Effector memory CD8-positive, alpha-beta T cell (primary cell): ENCODE data around the gene WDR43.

Experiments
- ATAC-seq: fragments of 150-1000 bp; cut with Tn5 transposase; replicated peaks from 2 replicates; pipeline ENCODE4 v1.10.0; 2021; ENCODE audit warnings: mild to moderate bottlenecking, moderate library complexity
- DNase-seq, 3 experiments: peaks; one replicate each; pipeline ENCODE4 v3.0.0; 2021
- H3K27ac Mint-ChIP-seq, 2 donors: one replicate each; pipeline ENCODE4 v1.8.0; 2022; ENCODE audit warnings: mild to moderate bottlenecking in 2 of 2, mixed read lengths in 2 of 2, moderate library complexity in 2 of 2
- H3K27me3 Mint-ChIP-seq, 2 donors: one replicate each; pipeline ENCODE4 v1.8.0; 2022; ENCODE audit warnings: mixed read lengths in 2 of 2
- H3K36me3 Mint-ChIP-seq: one replicate; pipeline ENCODE4 v1.8.0; 2022; ENCODE audit warnings: mild to moderate bottlenecking, moderate library complexity, mixed read lengths; ENCODE audit not compliant: insufficient read depth
- H3K4me1 Mint-ChIP-seq, 2 donors: one replicate each; pipeline ENCODE4 v1.8.0; 2022; ENCODE audit warnings: low read depth in 2 of 2, mixed read lengths in 2 of 2
- H3K4me3 Mint-ChIP-seq, 2 donors: one replicate each; pipeline ENCODE4 v1.8.0; 2022; ENCODE audit warnings: mild to moderate bottlenecking in 2 of 2, mixed read lengths in 2 of 2, moderate library complexity in 2 of 2
- H3K9me3 Mint-ChIP-seq, 2 donors: one replicate each; pipeline ENCODE4 v1.8.0; 2022; ENCODE audit warnings: mixed read lengths in 2 of 2
- total RNA-seq, 9 experiments: gene quantifications; one replicate each; lab custom pipeline; 2026; lab: John Stamatoyannopoulos, UW

WDR43 gene
- total RNA-seq, result 67.7 to 549 (median 128) reads per million in 9 experiments

- Mint-ChIP-seq H3K36me3 (peaks cover 14% of the 10 kb centered on the region), H3K27me3 (no peaks in the 10 kb centered on the region), H3K4me3 (peak within 1 kb of the TSS; percentile 96 to 97), H3K9me3 (no peaks in the 10 kb centered on the region), H3K27ac (peak within 1 kb of the TSS; percentile 93 to 96), H3K4me1 (peaks cover 25 to 36% of the 10 kb centered on the region in 2 donors)
- DNase-seq (peak; percentile 95 to 97 (median 96)), ATAC-seq (peak; percentile 97)
Measured at GRCh38 chr2:28894470-28895188, at the start of gene WDR43. Gene WDR43 (plus strand): TSS chr2:28894667. CDS start chr2:28894699, 32 bp downstream.

GRCh38 chr2:28855193-28855592 lies 39.3 kb upstream of the WDR43 start:
- no peak overlapping the region for H3K27ac Mint-ChIP-seq
- no peak for DNase-seq

GRCh38 chr2:28855977-28856376 lies 38.5 kb upstream of the WDR43 start:
- ATAC-seq (no peak), DNase-seq (no peak)
- peaks cover 31% of the 10 kb centered on the region for H3K36me3 Mint-ChIP-seq
- H3K9me3 Mint-ChIP-seq, result no peaks in the 10 kb centered on the region
- H3K4me1 Mint-ChIP-seq, result peaks cover 0 to 1% of the 10 kb centered on the region in 2 donors
- no peak overlapping the region for H3K27ac Mint-ChIP-seq
- no peaks in the 10 kb centered on the region for H3K27me3 Mint-ChIP-seq
- H3K4me3 Mint-ChIP-seq, result no peak overlapping the region

More at GRCh38 chr2:28855193-28855592, 39.3 kb upstream of the WDR43 start:
- Mint-ChIP-seq H3K4me1 (peaks cover 0 to under 1% of the 10 kb centered on the region in 2 donors), H3K27me3 (no peaks in the 10 kb centered on the region), H3K9me3 (no peaks in the 10 kb centered on the region), H3K36me3 (peaks cover 23% of the 10 kb centered on the region), H3K4me3 (no peak overlapping the region)
- ATAC-seq, result no peak

- no peak for ATAC-seq
- Mint-ChIP-seq H3K27ac (peak overlapping the region; percentile 3 to 6), H3K4me1 (peaks cover 37 to 46% of the 10 kb centered on the region in 2 donors), H3K36me3 (peaks cover 22% of the 10 kb centered on the region), H3K9me3 (no peaks in the 10 kb centered on the region), H3K27me3 (no peaks in the 10 kb centered on the region), H3K4me3 (peak overlapping the region; percentile 93 to 99)
- DNase-seq, result no peak
Measured at GRCh38 chr2:28868611-28869010, 25.9 kb upstream of the WDR43 start.

GRCh38 chr2:28869494-28870145 lies 24.8 kb upstream of the WDR43 start:
- peaks cover 18% of the 10 kb centered on the region for H3K36me3 Mint-ChIP-seq
- H3K4me1 Mint-ChIP-seq, result peaks cover 31 to 38% of the 10 kb centered on the region in 2 donors
- H3K9me3 Mint-ChIP-seq, result no peaks in the 10 kb centered on the region
- ATAC-seq (peak; percentile 3), DNase-seq (peak in 2 of 3 experiments; percentile 10 to 12)
- H3K27ac Mint-ChIP-seq, result peak overlapping the region; percentile 97
- no peaks in the 10 kb centered on the region for H3K27me3 Mint-ChIP-seq
- peak overlapping the region; percentile 93 to 99 for H3K4me3 Mint-ChIP-seq

- H3K9me3 Mint-ChIP-seq, result no peaks in the 10 kb centered on the region
- peak; percentile 89 for ATAC-seq
- peaks cover 27 to 31% of the 10 kb centered on the region in 2 donors for H3K4me1 Mint-ChIP-seq
- peak within 1 kb of the TSS; percentile 97 for H3K27ac Mint-ChIP-seq
- peaks cover 15% of the 10 kb centered on the region for H3K36me3 Mint-ChIP-seq
- peak within 1 kb of the TSS; percentile 93 to 99 for H3K4me3 Mint-ChIP-seq
- peaks cover 0 to 1% of the 10 kb centered on the region in 2 donors for H3K27me3 Mint-ChIP-seq
- peak; percentile 97 to 98 (median 98) for DNase-seq
Measured at GRCh38 chr2:28870146-28870891, 24.1 kb upstream of the WDR43 start, which contains the start of gene TRMT61B. Gene TRMT61B (minus strand): TSS chr2:28870309. CDS start chr2:28870277, 32 bp downstream.

DNA sequence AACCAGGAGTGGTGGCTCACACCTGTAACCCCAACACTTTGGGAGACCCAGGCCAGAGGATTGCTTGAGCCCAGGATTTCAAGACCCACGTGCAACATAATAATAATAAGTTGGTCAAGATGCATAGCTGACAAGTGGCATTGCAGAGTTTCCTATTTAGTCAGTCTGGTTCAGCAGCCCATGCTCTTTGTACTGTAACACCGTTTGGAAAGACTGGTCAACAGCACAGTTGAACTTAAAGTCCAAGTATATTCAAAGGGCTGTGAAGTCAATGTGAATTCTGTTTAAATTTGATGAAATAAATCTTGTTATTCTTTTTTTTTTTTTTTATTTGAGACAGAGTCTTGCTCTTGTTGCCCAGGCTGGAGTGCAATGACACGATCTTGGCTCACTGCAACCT lies 22.8 kb upstream of the WDR43 start:
- DNase-seq (no peak), ATAC-seq (no peak)
- no peaks in the 10 kb centered on the region for H3K9me3 Mint-ChIP-seq
- no peak overlapping the region for H3K27ac Mint-ChIP-seq
- H3K27me3 Mint-ChIP-seq, result peaks cover 7 to 14% of the 10 kb centered on the region in 2 donors
- H3K36me3 Mint-ChIP-seq, result peaks cover 19% of the 10 kb centered on the region
- H3K4me3 Mint-ChIP-seq, result no peak overlapping the region
- H3K4me1 Mint-ChIP-seq, result peaks cover 24 to 27% of the 10 kb centered on the region in 2 donors

GRCh38 chr2:28880193-28880592 lies 14.3 kb upstream of the WDR43 start:
- no peak for ATAC-seq
- no peak for DNase-seq
- Mint-ChIP-seq H3K4me1 (no peaks in the 10 kb centered on the region), H3K4me3 (no peak overlapping the region), H3K9me3 (no peaks in the 10 kb centered on the region), H3K27ac (no peak overlapping the region), H3K27me3 (peaks cover 39 to 55% of the 10 kb centered on the region in 2 donors), H3K36me3 (peaks cover 4% of the 10 kb centered on the region)

GRCh38 chr2:28893488-28893887 lies 979 bp upstream of the WDR43 start:
- peaks cover 19 to 29% of the 10 kb centered on the region in 2 donors for H3K4me1 Mint-ChIP-seq
- H3K36me3 Mint-ChIP-seq, result peaks cover 14% of the 10 kb centered on the region

DNA sequence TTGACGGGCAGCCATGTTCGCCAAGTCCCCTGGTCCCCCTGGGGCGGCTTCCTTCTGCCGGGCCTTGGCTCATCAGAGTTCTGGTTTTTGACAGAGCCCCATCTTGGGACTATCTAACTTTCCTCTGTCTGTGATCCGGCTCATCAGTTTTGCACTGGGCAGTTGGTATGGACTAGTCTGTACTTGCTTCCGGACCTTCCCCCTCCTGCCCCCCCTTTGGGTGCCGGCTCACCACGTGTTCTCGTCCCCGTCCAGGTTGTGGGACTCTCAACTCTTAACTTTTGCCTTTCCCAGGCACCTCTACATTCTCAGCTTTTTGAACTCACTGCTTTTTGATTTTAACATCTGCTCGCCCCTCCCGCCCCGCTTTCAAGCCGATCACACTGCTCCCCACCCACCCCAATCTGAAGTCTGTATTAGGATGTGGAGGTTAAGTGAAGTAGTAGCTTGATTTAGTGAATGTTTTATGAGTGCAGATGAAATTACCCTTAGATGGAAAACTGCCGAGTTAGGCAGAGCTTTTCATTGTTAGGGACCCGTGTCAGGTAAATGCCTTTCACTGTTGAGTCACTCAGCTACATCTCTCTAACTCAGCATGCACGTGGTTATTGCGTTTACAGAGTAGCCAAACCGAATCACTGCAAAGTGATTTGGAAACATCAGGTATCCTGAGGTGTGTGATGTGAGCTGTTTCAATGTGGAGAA lies 874 bp downstream of the WDR43 start:
- no peak for ATAC-seq
- Mint-ChIP-seq H3K27me3 (no peaks in the 10 kb centered on the region), H3K36me3 (peaks cover 14% of the 10 kb centered on the region), H3K4me3 (peak overlapping the region; percentile 96 to 97), H3K27ac (peak overlapping the region; percentile 93 to 96), H3K9me3 (no peaks in the 10 kb centered on the region), H3K4me1 (peaks cover 29 to 36% of the 10 kb centered on the region in 2 donors)
- peak; percentile 7 to 19 (median 18) for DNase-seq

More at GRCh38 chr2:28893488-28893887, 979 bp upstream of the WDR43 start:
- H3K4me3 Mint-ChIP-seq, result no peak overlapping the region
- ATAC-seq (no peak), DNase-seq (no peak)
- no peaks in the 10 kb centered on the region for H3K9me3 Mint-ChIP-seq
- H3K27me3 Mint-ChIP-seq, result no peaks in the 10 kb centered on the region
- H3K27ac Mint-ChIP-seq, result no peak overlapping the region

DNA sequence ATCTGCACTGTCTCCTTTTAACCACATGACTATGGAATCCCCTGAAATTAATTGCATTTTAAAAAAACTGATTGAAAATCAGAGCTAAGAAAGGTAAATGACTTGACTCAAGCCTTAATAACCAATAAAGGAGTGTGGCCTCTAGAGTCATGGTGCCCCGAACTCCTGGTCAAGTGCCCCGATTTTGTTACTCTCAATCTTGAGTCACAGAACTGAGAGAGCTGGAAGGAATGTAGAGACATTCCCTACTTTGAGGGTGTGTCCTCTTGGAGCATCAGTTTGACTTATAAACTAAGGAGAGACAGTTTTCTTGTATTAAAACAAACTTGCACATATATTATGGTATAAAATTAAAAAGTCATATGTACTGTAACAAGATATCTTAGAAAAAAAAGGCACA lies 2.4 kb downstream of the WDR43 start:
- peaks cover 16% of the 10 kb centered on the region for H3K36me3 Mint-ChIP-seq
- H3K27me3 Mint-ChIP-seq, result no peaks in the 10 kb centered on the region
- no peaks in the 10 kb centered on the region for H3K9me3 Mint-ChIP-seq
- ATAC-seq (no peak), DNase-seq (no peak)
- H3K27ac Mint-ChIP-seq, result no peak overlapping the region
- peaks cover 35 to 50% of the 10 kb centered on the region in 2 donors for H3K4me1 Mint-ChIP-seq
- peak overlapping the region; percentile 96 to 97 for H3K4me3 Mint-ChIP-seq

- H3K4me1 Mint-ChIP-seq, result peaks cover 35 to 56% of the 10 kb centered on the region in 2 donors
- no peak overlapping the region for H3K27ac Mint-ChIP-seq
- peak overlapping the region in 1 of 2 donors; percentile 51 for H3K4me3 Mint-ChIP-seq
- no peaks in the 10 kb centered on the region for H3K27me3 Mint-ChIP-seq
- H3K9me3 Mint-ChIP-seq, result no peaks in the 10 kb centered on the region
- ATAC-seq (no peak), DNase-seq (no peak)
- H3K36me3 Mint-ChIP-seq, result peaks cover 27% of the 10 kb centered on the region
Measured at GRCh38 chr2:28898048-28898447, 3.6 kb downstream of the WDR43 start.
